Stimulated activated CD4-positive, alpha-beta T cell treated with anti-CD3 and anti-CD28 coated beads, Interleukin-12 subunit alpha, Interleukin-12 subunit beta, amount 100 ng/mL, for 48 hours (primary cell): ENCODE data around the gene ZNF445.
"Not testable (repeated sequence)": the region's sequence is repeated elsewhere in the genome, so short reads cannot be mapped to it uniquely, and the experiment has no call there.

Experiments used
- DNase-seq, 3 donors: peaks; one replicate each; pipeline ENCODE4 v3.0.0-alpha.2; 2020; ENCODE audit warnings: low read depth in 2 of 3, low spot score in 1 of 3

Gene ZNF445

DNA sequence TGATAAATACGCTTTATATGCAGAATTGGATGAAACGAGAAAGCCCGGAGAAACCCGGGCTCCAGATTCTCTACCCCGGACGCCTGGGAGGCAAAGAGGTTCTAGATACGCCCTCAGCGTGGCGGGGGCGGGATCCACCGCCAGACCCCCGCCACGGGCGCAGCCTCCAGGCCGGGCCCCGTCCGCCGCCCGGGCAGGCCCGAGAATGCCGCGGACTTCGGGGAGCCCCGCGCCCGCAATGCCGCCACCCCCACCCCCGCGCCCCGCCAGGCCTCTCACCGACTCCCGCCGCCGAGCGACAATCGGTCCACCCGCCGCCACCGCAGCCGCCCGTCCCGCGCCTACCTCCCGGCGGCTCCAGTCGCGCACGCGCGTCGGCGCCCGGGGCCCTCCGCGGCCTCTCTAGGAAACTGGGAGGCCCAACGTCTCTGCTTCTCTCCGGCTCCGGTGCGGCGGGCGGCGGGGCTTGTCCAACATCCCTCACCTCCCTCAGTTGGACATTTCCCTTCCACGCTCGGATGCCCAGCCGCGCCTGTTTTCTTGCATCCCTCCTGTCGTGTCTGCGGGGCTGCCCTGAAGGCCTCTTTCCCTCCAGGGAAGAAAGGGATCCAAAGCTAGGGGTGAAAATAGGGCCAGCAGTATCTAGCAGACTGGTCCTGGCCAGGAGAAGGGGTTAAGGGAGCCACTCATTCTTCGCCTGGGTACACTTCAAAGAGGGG lies at the start of gene ZNF445:
Gene ZNF445 (minus strand): TSS at position 359 of the 719 bp plus-strand sequence. CDS start 22,121 bp downstream, outside the sequence.
- peak; percentile 59 to 73 (median 63) for DNase-seq

GRCh38 chr3:44525060-44525459 lies 47.6 kb upstream of the ZNF445 start:
- no peak for DNase-seq

DNA sequence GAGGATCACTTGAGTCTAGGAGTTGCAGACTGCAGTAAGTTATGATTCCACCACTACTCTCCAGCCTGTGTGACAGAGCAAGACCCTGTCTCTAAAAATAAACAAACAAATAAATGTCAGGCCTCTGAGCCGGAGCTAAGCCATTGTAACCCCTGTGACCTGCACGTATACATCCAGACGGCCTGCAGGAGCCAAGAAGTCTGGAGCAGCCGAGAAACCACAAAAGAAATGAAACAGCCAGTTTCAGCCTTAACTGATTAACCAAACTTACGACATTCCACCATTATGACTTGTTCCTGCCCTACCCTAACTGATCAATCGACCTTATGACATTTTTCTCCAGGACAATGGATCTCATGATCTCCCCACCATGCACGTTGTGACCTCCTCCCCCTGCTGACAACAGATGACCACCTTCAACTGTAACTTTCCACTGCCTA lies 45.0 kb upstream of the ZNF445 start:
- no peak for DNase-seq

GRCh38 chr3:44521721-44522120 lies 44.3 kb upstream of the ZNF445 start:
- no peak for DNase-seq

- no peak for DNase-seq
Observed at GRCh38 chr3:44518782-44519156, 41.3 kb upstream of the ZNF445 start.

DNA sequence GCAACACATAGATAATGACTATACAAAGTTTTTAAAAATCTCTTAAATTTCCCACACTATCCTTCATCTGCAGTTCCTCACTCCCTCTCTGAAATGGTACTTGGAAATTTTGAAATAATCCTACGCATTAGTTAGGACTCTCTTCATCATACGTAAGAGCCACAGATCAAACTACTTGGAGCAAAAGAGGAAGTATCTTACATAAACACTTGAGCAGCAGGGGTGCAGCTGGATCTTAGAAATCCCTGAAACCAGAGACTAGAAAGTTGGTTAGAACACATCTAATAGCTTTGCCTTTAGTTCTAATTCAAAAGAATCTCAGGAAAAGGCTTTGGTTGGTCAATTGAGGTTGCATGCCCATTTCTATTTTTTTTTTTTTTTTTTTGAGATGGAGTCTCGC lies 38.8 kb upstream of the ZNF445 start:
- DNase-seq = no peak

- no peak for DNase-seq
Observed at GRCh38 chr3:44513513-44513912, 36.0 kb upstream of the ZNF445 start.

- DNase-seq = no peak
Observed at GRCh38 chr3:44511238-44511566, 33.7 kb upstream of the ZNF445 start.

DNA sequence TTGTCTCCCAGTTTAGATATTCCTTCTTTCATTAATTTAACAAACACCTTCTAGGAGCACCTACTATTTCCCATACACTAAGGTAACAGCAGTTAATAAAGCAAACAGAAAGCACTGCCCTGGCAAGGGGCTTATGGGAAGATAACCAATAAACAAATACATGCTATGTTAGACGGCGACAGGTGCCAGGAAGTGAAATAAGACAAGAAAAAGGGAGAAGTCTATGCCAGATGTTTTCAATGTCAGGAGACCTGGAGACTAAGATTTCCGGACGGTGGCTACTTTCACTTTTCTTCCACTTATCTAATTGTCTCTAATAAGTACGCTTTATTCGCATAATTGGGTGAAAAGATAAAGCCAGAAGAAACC lies 32.5 kb upstream of the ZNF445 start:
- DNase-seq = no peak

DNA sequence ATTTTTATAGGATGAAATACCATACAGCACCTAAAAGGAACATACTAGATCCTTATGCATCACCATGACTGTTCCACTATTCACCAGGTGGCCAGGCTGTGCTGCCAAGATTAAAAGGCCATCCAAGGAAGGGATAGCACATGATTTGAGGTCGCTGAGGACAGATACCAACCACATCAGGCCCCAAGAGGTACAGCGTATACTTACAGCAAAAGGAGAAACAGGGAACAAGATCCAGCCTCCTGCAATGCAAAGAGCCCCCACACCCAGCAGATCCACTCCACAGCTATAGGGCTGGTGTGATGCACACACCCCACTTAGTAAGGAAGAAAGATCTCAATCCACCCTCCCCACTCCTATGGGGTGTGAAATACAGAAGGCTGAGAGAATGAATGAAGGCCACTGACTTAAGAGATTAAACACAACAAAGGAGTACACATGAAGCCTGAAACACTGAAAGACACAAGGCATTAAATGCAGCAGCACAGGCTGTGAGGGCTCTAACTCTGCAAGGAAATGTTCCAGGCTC lies 32.0 kb upstream of the ZNF445 start:
- no peak for DNase-seq

DNA sequence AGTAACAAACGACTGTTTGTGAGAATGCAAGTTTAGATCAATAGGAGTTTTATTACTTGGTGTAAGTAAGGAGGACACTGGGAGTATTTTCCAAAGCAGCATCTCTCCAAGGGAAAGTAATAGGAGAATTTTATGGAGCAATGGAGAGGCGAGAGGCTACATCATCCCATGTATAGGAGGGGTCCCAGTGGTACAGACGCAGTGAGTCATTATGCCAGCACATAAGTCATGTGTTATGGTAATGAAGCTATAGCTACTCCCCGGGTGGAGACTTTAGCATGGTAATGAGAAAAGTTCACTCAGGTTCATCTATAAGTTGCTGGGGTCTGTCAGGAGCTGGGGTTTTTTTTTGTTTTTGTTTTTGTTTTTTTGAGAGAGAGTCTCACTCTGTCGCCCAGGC lies 29.5 kb upstream of the ZNF445 start:
- DNase-seq = no peak

DNA sequence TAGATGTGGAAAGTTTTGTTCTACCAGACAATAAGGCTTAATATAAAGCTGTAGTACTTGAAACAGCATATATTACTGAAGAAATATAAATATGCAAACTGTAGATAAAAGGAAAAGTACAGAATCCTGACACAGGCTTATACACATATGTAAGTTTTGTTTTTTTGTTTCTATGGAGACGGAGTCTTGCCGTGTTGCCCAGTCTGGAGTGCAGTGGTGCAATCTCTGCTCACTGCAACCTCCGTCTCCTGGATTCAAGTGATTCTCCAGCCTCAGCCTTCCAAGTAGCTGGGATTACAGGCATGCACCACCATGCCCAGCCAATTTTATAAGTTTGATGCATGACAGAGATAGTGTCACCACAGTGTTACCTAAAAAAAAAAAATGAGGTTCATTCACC lies 29.1 kb upstream of the ZNF445 start:
- no peak for DNase-seq

DNA sequence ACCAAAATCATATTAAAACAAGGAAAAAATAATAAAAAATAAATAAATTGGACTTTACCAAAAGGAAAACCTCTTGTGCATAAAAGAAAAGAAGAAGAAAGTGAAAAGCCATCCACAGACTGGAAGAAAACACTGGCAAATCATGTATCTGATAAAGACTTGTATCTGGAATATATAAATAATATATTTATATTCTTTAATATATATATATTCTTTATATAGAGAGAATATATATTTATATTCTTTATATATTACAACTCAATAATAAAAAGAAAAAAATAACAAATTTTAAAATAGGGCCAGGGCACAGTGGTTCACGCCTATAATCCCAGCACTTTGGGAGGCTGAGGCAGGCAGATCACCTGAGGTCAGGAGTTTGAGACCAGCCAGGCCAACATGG lies 27.1 kb upstream of the ZNF445 start:
- DNase-seq = no peak

DNA sequence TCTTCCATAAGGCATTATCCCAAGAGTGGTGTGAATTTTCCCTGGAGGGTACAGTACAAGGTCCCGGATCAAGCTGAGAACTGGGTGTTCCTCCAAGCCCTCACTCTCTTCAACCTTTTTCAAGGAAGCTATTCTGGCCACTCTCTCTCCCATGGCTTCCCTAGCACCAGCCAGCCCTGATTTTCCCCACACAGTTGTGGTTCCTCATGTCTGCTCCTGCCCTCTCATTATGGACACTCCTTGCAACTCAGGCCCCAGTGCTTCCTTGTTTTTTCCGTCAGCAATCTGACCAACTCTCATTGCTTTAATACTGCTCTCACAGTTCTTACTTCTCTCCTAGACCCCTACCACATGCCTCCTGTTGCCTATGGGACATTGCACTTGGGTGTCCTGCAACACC lies 25.7 kb upstream of the ZNF445 start:
- DNase-seq = not testable (repeated sequence)

DNA sequence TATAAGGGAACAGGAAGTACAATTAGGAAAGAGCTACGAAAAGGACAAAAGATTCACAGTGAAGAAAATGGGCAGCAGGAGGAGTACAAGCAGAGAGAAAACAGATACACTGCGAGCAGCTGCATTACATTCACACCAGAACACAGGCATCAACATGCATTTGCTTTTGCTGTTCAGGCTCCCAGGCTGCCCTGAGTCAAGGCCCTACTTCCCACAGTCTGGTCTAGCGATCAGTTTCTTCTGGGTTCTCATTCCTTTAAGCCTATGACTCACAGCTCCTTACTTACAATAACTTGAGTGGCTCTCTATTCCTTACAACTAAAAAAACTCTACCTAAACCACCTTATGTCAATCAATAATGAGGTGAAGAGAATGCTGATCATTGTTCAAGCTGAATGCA lies 24.5 kb upstream of the ZNF445 start:
- no peak for DNase-seq

- DNase-seq = not testable (repeated sequence)
Observed at GRCh38 chr3:44499899-44500168, 22.4 kb upstream of the ZNF445 start.

DNA sequence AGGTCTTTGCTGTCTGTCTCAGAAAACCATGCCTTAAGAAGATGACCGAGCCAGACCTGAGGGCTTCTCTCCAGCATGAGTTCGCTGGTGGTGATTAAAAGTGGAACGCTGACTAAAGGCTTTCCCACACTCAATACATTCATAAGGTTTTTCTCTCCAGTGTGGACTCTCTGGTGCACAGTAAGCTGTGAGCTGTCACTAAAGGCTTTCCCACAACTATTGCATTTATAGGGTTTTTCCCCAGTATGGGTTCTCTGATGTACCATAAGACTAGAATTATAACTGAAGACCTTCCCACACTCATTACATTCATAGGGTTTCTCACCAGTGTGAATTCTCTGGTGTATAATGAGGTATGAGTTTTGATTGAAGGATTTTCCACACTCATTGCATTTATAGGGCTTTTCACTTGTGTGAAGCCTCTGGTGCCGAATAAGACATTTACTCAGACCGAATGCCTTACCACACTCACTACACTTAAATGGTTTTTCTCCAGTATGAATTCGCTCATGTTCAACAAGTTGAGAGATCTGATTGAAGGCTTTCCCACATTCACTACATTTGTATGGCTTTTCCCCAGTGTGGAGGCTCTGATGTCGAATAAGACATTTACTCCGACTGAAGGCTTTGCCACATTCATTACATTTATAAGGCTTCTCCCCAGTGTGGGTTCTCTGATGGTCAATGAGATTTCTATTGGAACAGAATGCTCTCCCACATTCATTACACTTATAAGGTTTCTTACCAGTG lies 21.9 kb upstream of the ZNF445 start:
- DNase-seq = no peak

DNA sequence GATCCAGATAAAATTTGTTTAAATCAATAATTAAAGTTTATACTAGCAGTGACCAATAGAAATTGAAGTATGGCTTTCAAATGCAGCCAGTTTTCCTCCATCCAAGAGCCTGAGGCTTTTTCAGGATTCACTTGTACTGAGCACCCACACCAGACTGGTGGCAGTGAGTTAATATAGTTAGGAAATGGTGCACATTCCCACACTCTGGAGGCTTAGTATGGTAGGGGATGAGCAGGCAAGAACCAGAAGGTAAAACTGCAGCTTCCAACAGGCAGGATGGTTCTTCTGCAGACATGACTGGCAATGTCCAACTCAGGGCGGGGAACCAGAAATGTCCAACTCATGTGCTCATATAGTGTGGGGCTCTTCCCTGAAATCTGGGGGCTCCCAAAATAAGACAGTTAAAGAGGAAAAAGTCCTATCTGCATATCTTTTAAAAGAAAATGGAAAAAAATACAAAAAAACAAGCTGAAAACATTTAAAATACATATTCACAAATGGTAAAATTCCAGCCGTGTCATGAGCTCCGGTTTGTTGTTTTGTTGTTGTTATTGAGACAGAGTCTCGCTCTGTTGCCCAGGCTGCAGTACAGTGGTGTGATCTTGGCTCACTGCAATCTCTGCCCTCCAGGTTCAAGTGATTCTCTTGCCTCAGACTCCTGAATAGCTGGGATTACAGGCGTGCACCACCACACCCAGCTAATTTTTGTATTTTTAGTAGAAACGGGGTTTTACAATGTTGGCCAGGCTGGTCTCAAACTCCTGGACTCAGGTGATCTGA lies 18.4 kb upstream of the ZNF445 start:
- no peak for DNase-seq

- no peak for DNase-seq
Observed at GRCh38 chr3:44492496-44492895, 15.0 kb upstream of the ZNF445 start.

GRCh38 chr3:44482721-44483120 lies 5.3 kb upstream of the ZNF445 start:
- no peak for DNase-seq

GRCh38 chr3:44478606-44479094 lies 1.2 kb upstream of the ZNF445 start:
- DNase-seq = no peak

DNA sequence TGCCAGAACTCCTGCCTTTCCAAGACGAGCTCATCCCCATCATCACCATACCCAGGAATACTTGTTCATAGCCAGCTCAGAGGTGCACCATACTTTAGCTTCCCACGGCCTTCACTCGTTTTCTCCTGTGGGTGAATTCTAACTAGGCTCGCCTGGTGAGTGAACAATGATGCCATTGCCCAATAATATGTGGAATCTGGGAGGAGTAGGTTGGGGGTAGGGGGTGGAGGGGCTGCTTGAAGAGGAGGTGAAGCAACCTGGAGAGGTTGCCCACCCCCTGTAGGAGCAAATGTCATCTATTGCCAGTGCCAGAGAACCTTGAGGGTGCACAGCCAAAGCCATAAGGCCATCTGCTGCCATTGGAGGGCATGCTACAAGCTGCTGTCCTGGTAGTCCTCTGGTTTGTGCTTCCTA lies 592 bp upstream of the ZNF445 start:
- DNase-seq = no peak
